BE2C (cell line): ENCODE data around the gene PLCD1.

Source experiments
- DNase-seq: peaks from one replicate; pipeline ENCODE4 v3.0.0-alpha.2; 2020
- H3K27me3 ChIP-seq: fragments of 250-450 bp; sonication (Bioruptor Pico); 2 replicates; pipeline ENCODE4 v1.5.1; 2020; ENCODE audit warnings: mild to moderate bottlenecking
- H3K36me3 ChIP-seq: fragments of 250-450 bp; sonication (Bioruptor Pico); 2 replicates; pipeline ENCODE4 v1.5.1; 2020; ENCODE audit warnings: mild to moderate bottlenecking
- H3K4me1 ChIP-seq: fragments of 250-450 bp; sonication (Bioruptor Pico); 2 replicates; pipeline ENCODE4 v1.5.1; 2020
- H3K4me3 ChIP-seq: 2 replicates; pipeline ENCODE4 v1.5.1; 2011; ENCODE audit warnings: low read depth, low read length
- H3K9me3 ChIP-seq: fragments of 250-450 bp; sonication (Bioruptor Pico); 2 replicates; pipeline ENCODE4 v1.5.1; 2020
- CTCF ChIP-seq: IDR thresholded peaks from 2 replicates; pipeline ENCODE4 v1.5.1; 2012; ENCODE audit warnings: mild to moderate bottlenecking, low read depth, low read length

Gene PLCD1

GRCh38 chr3:37986479-37987314, 42.7 kb downstream of the PLCD1 start:
- no peak for DNase-seq
- no peak overlapping the region for H3K4me3 ChIP-seq
- TF ChIP-seq CTCF: no peak

GRCh38 chr3:37985637-37986320, 43.7 kb downstream of the PLCD1 start:
- Histone ChIP-seq H3K4me3 (no peak overlapping the region), H3K27me3 (no peaks in the 10 kb centered on the region), H3K36me3 (no peaks in the 10 kb centered on the region), H3K4me1 (no peaks in the 10 kb centered on the region), H3K9me3 (no peaks in the 10 kb centered on the region)
- DNase-seq: no peak
- TF ChIP-seq CTCF: no peak

More at GRCh38 chr3:37986479-37987314, 42.7 kb downstream of the PLCD1 start:
- H3K36me3 ChIP-seq: no peaks in the 10 kb centered on the region
- H3K27me3 ChIP-seq: no peaks in the 10 kb centered on the region
- H3K4me1 ChIP-seq: no peaks in the 10 kb centered on the region
- no peaks in the 10 kb centered on the region for H3K9me3 ChIP-seq

GRCh38 chr3:37984596-37984995, 44.8 kb downstream of the PLCD1 start:
- TF ChIP-seq CTCF: no peak
- H3K4me1 ChIP-seq: no peaks in the 10 kb centered on the region
- no peaks in the 10 kb centered on the region for H3K36me3 ChIP-seq
- H3K9me3 ChIP-seq: no peaks in the 10 kb centered on the region
- no peak for DNase-seq
- no peak overlapping the region for H3K4me3 ChIP-seq
- no peaks in the 10 kb centered on the region for H3K27me3 ChIP-seq

- TF ChIP-seq CTCF: no peak
- Histone ChIP-seq H3K4me1 (no peaks in the 10 kb centered on the region), H3K9me3 (no peaks in the 10 kb centered on the region), H3K36me3 (no peaks in the 10 kb centered on the region), H3K4me3 (no peak overlapping the region), H3K27me3 (no peaks in the 10 kb centered on the region)
- no peak for DNase-seq
Measured at GRCh38 chr3:37984051-37984450, 45.4 kb downstream of the PLCD1 start.

GRCh38 chr3:37982331-37982730, 47.1 kb downstream of the PLCD1 start:
- Histone ChIP-seq H3K9me3 (no peaks in the 10 kb centered on the region), H3K4me3 (no peak overlapping the region), H3K4me1 (no peaks in the 10 kb centered on the region), H3K36me3 (no peaks in the 10 kb centered on the region), H3K27me3 (no peaks in the 10 kb centered on the region)
- no peak for DNase-seq
- no peak for TF ChIP-seq CTCF

GRCh38 chr3:37981348-37981664, 48.1 kb downstream of the PLCD1 start:
- no peak overlapping the region for H3K4me3 ChIP-seq
- H3K36me3 ChIP-seq: no peaks in the 10 kb centered on the region
- no peaks in the 10 kb centered on the region for H3K4me1 ChIP-seq
- H3K9me3 ChIP-seq: no peaks in the 10 kb centered on the region
- no peak for DNase-seq
- no peak for TF ChIP-seq CTCF
- H3K27me3 ChIP-seq: no peaks in the 10 kb centered on the region
